ENCODE data around the gene EVX2. TPM values are rescaled to one million over a fixed set of nuclear protein-coding genes. Genes with fewer than 3 reads are reported as not detected.

EVX2 gene
- total and polyA plus RNA-seq, 2 of the 13 experiments (the other 11 are each of a cell fraction or from before 2014, with no cell fraction given) = not detected

- no peak for TF ChIP-seq ZNF691 (CRISPR knock-in tag; IDR thresholded peaks at IDR 0.05; ENCODE audit: borderline replicate concordance, low read depth)
- TF ChIP-seq ZBTB3 (CRISPR knock-in tag; IDR thresholded peaks at IDR 0.05; ENCODE audit: borderline replicate concordance, low read depth) = no peak
- TF ChIP-seq MYC (CRISPR knock-in tag; IDR thresholded peaks at IDR 0.05; ENCODE audit: borderline replicate concordance) = peak; percentile 22; the same call in 1 of the 2 replicates
- peak; percentile 47; the same call in 1 of the 2 replicates for TF ChIP-seq MIER3 (CRISPR knock-in tag; IDR thresholded peaks at IDR 0.05; ENCODE audit: borderline replicate concordance)
- TF ChIP-seq KMT2A (CRISPR knock-in tag; IDR thresholded peaks at IDR 0.05) = peak; percentile 63; the same call in 1 of the 2 replicates
- no peak for TF ChIP-seq BRCA1 (CRISPR knock-in tag; IDR thresholded peaks at IDR 0.05)
- TF ChIP-seq ZNF275 (CRISPR knock-in tag; IDR thresholded peaks at IDR 0.05; ENCODE audit: borderline replicate concordance) = peak; percentile 88; the same call in 1 of the 2 replicates
- TF ChIP-seq WIZ (CRISPR knock-in tag; IDR thresholded peaks at IDR 0.05) = no peak
- peak; percentile 24; the same call in 1 of the 2 replicates for TF ChIP-seq HNF1B (CRISPR knock-in tag; IDR thresholded peaks at IDR 0.05)
- no peak for TF ChIP-seq ZBTB21 (CRISPR knock-in tag; IDR thresholded peaks at IDR 0.05)
- TF ChIP-seq ATF2 (CRISPR knock-in tag; IDR thresholded peaks at IDR 0.05) = 0 out of 2 replicates have a peak, but pooled peaks have one; percentile 26
- TF ChIP-seq ZGPAT (CRISPR knock-in tag; IDR thresholded peaks at IDR 0.05) = peak; percentile 44; the same call in 1 of the 2 replicates
- TF ChIP-seq ISL2 (CRISPR knock-in tag; IDR thresholded peaks at IDR 0.05) = peak; percentile 13; the same call in 1 of the 2 replicates
- peak; percentile 57; the same call in 1 of the 2 replicates for TF ChIP-seq ELF1 (CRISPR knock-in tag; IDR thresholded peaks at IDR 0.05)
- 0 out of 2 replicates have a peak, but pooled peaks have one; percentile 53 for TF ChIP-seq THYN1 (CRISPR knock-in tag; IDR thresholded peaks at IDR 0.05; ENCODE audit: borderline replicate concordance, low read depth)
- no peak for TF ChIP-seq ELK4 (CRISPR knock-in tag; IDR thresholded peaks at IDR 0.05; ENCODE audit: borderline replicate concordance)
- peak; percentile 17; the same call in 1 of the 2 replicates for TF ChIP-seq FOSL2 (CRISPR knock-in tag; IDR thresholded peaks at IDR 0.05)
- TF ChIP-seq PRMT3 (CRISPR knock-in tag; IDR thresholded peaks at IDR 0.05; ENCODE audit: borderline replicate concordance, low read depth) = no peak
- TF ChIP-seq ZNF674 (CRISPR knock-in tag; IDR thresholded peaks at IDR 0.05; ENCODE audit: low read depth) = no peak
- TF ChIP-seq ZMYM3 (CRISPR knock-in tag; IDR thresholded peaks at IDR 0.05) = 0 out of 2 replicates have a peak, but pooled peaks have one; percentile 18
Measured at GRCh38 chr2:176088048-176088936, 4.5 kb upstream of the EVX2 start (continued).

Measured in HepG2 (cell line).